Hepatocyte (in vitro differentiated cells): ENCODE data around the gene MED8. TPM values are rescaled to one million over a fixed set of nuclear protein-coding genes. Genes with fewer than 3 reads are reported as not detected.

Experiments
- DNase-seq: peaks from one replicate; pipeline ENCODE4 v3.0.0-alpha.2; 2016; ENCODE audit warnings: low spot score
- H2AFZ ChIP-seq: fragments of 200-600 bp; sonication (generic); 2 replicates; pipeline ENCODE4 v1.6.0; 2016; ENCODE audit warnings: antibody characterized with exemption, mild to moderate bottlenecking
- H3K27ac ChIP-seq: fragments of 200-600 bp; sonication (generic); 2 replicates; pipeline ENCODE4 v1.5.1; 2016; ENCODE audit warnings: mild to moderate bottlenecking
- H3K27me3 ChIP-seq: fragments of 200-600 bp; sonication (generic); 2 replicates; pipeline ENCODE4 v1.6.1; 2016
- H3K36me3 ChIP-seq: fragments of 200-600 bp; sonication (generic); replicated peaks from 2 replicates; pipeline ENCODE4 v1.5.1; 2016; ENCODE audit warnings: low read depth; ENCODE audit not compliant: insufficient read depth
- H3K4me1 ChIP-seq: fragments of 200-600 bp; sonication (generic); 2 replicates; pipeline ENCODE4 v1.5.1; 2016; ENCODE audit warnings: mild to moderate bottlenecking, moderate library complexity; ENCODE audit not compliant: insufficient read depth
- H3K4me2 ChIP-seq: fragments of 200-600 bp; sonication (generic); 2 replicates; pipeline ENCODE4 v1.6.0; 2016
- H3K4me3 ChIP-seq: fragments of 200-600 bp; sonication (generic); 2 replicates; pipeline ENCODE4 v1.5.1; 2016; ENCODE audit warnings: mild to moderate bottlenecking
- H3K79me2 ChIP-seq: fragments of 200-600 bp; sonication (generic); 2 replicates; pipeline ENCODE4 v1.6.0; 2017; ENCODE audit warnings: mild to moderate bottlenecking
- H3K9me2 ChIP-seq: fragments of 200-600 bp; sonication (generic); replicated peaks from 2 replicates; pipeline ENCODE4 v1.6.0; 2017; ENCODE audit warnings: mild to moderate bottlenecking; ENCODE audit not compliant: insufficient read depth
- H3K9me3 ChIP-seq: fragments of 200-600 bp; sonication (generic); 2 replicates; pipeline ENCODE4 v1.5.1; 2016; ENCODE audit warnings: low read depth, mild to moderate bottlenecking
- H4K20me1 ChIP-seq: fragments of 200-600 bp; sonication (generic); 2 replicates; pipeline ENCODE4 v1.6.0; 2016; ENCODE audit warnings: mild to moderate bottlenecking; ENCODE audit not compliant: insufficient read depth, poor library complexity, severe bottlenecking
- CTCF ChIP-seq: fragments of 200-600 bp; sonication (generic); IDR thresholded peaks from 2 replicates; pipeline ENCODE4 v1.5.1; 2016; ENCODE audit warnings: antibody characterized with exemption, mild to moderate bottlenecking; ENCODE audit not compliant: poor library complexity
- EZH2 ChIP-seq: fragments of 200-600 bp; sonication (generic); IDR thresholded peaks from 2 replicates; pipeline ENCODE4 v1.6.1; 2016; ENCODE audit warnings: antibody characterized with exemption, mild to moderate bottlenecking, borderline replicate concordance
- EZH2phosphoT487 ChIP-seq: fragments of 200-600 bp; sonication (generic); IDR thresholded peaks from one replicate; pipeline ENCODE4 v1.6.1; 2018; ENCODE audit warnings: antibody characterized with exemption, mild to moderate bottlenecking, low read depth, moderate library complexity; ENCODE audit not compliant: unreplicated experiment, severe bottlenecking
- WGBS: methylation state at CpG from one replicate; pipeline ENCODE4 v1.1.6; 2016; ENCODE audit warnings: low lambda C conversion rate; ENCODE audit errors: missing lambda C conversion rate; 5-methylcytosine and 5-hydroxymethylcytosine counted together
- polyA plus RNA-seq: library from polyadenylated mRNA; unstranded; fragments of >200 nt; fragmentation: Nextera tagmentation; extraction: Ambion mirVana; gene quantifications from 2 replicates; pipeline ENCODE4 v1.2.1, GENCODE V29; 2016
- total RNA-seq: library from RNA; depleted of rRNA; stranded (reverse); fragments of >200 nt; gene quantifications from 2 replicates; pipeline ENCODE4 v1.2.3, GENCODE V29; 2014

MED8 gene
- total and polyA plus RNA-seq, 2 experiments from 2014 or later = 58.6 to 68.3 TPM

DNA sequence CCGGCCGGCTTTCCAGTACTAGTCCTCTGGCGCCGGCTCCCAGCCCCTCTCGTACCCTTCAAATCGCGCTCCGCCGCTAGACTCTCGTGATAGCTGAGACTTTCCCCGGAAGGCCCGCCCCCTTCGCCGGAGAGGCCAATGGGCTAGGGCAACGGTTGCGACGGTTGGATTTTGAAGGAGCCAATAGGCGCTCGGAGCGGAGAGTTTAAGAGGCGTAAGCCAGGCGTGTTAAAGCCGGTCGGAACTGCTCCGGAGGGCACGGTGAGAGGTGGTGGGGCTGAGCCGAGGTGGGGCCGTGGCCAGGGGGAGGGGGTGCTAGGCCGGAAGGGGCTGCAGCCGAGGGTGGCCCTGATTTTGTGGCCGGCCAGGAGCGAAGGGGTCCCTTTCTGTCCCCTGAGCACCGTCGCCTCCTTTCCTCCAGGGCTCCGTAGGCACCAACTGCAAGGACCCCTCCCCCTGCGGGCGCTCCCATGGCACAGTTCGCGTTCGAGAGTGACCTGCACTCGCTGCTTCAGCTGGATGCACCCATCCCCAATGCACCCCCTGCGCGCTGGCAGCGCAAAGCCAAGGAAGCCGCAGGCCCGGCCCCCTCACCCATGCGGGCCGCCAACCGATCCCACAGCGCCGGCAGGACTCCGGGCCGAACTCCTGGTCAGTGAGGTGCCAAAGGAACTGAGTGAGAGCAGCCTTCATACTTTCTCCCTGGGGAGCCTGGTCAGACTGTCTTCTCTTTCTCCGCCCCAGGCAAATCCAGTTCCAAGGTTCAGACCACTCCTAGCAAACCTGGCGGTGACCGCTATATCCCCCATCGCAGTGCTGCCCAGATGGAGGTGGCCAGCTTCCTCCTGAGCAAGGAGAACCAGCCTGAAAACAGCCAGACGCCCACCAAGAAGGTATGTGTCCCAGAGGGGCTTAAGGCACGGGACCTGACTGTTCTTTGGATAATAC is 30.6 kb downstream of the MED8 start, which contains the start of gene CDC20:
Gene CDC20 (plus strand): TSS at position 236 of the 948 bp plus-strand sequence. CDS start 235 bp downstream, at position 471.
- peak within 1 kb of the TSS; percentile 87 for H2AFZ ChIP-seq
- DNase-seq = peak; percentile 99
- TF ChIP-seq EZH2 (no peak), EZH2phosphoT487 (no peak), CTCF (no peak)
- H3K9me3 ChIP-seq = no peaks in the 10 kb centered on the region
- H3K4me1 ChIP-seq = no peaks in the 10 kb centered on the region
- H3K79me2 ChIP-seq = peaks cover 6% of the 10 kb centered on the region
- H3K9me2 ChIP-seq = no peaks in the 10 kb centered on the region
- H3K27ac ChIP-seq = peak within 1 kb of the TSS; percentile 94
- 3% methylated on average over 47 of the region's 59 CpGs for WGBS
- H4K20me1 ChIP-seq = no peaks in the 10 kb centered on the region
- H3K36me3 ChIP-seq = no peaks in the 10 kb centered on the region
- no peaks in the 10 kb centered on the region for H3K27me3 ChIP-seq
- peak within 1 kb of the TSS; percentile 92 for H3K4me2 ChIP-seq
- peak within 1 kb of the TSS; percentile 50 for H3K4me3 ChIP-seq

DNA sequence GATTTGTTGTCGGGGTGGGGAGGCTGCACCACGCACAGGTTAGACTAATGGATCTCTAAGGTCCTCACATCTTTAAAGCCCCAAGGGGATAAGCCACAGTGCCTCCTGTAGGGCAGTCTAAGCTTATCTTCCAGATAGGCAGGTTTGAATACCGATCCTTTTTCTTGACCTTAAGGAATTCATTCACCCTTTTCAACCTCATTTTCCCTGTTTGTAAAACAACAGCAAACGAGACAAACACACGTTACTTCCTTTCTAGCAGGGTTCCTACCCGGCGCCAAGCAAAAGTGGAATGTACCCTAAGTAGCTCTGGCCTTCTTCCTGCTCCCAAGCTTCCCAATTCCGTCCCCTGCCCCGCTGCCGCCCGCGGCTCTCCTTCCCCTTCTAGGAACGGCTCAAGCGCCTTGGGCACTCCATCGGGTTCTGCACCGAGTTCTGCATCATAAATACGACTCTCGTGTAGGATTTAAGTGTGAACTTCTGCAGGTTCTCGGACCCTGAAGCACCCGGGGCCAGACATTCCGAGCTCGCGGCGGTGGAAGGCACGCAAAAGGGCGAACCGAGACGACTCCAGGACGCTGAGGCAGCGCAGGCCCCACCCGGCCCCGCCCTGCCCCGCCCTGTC is 31.4 kb downstream of the MED8 start:
- TF ChIP-seq EZH2 = no peak
- peak; percentile 51 for TF ChIP-seq CTCF
- peak; percentile 57 for DNase-seq
- peaks cover 6% of the 10 kb centered on the region for H3K79me2 ChIP-seq
- H3K9me2 ChIP-seq = no peaks in the 10 kb centered on the region
- no peaks in the 10 kb centered on the region for H3K9me3 ChIP-seq
- H2AFZ ChIP-seq = peak overlapping the region; percentile 87
- H4K20me1 ChIP-seq = no peaks in the 10 kb centered on the region
- no peaks in the 10 kb centered on the region for H3K27me3 ChIP-seq
- no peaks in the 10 kb centered on the region for H3K4me1 ChIP-seq
- H3K4me3 ChIP-seq = peak overlapping the region; percentile 50
- H3K4me2 ChIP-seq = peak overlapping the region; percentile 92
- no peaks in the 10 kb centered on the region for H3K36me3 ChIP-seq
- peak overlapping the region; percentile 94 for H3K27ac ChIP-seq
- WGBS = 3% methylated on average over 27 of the region's 33 CpGs

GRCh38 chr1:43357251-43357650 is 32.3 kb downstream of the MED8 start:
- Histone ChIP-seq H3K27me3 (no peaks in the 10 kb centered on the region), H4K20me1 (no peaks in the 10 kb centered on the region), H3K79me2 (peaks cover 6% of the 10 kb centered on the region), H3K4me3 (no peak overlapping the region), H3K9me3 (no peaks in the 10 kb centered on the region), H3K9me2 (no peaks in the 10 kb centered on the region), H3K27ac (no peak overlapping the region), H3K36me3 (no peaks in the 10 kb centered on the region), H3K4me1 (no peaks in the 10 kb centered on the region), H2AFZ (no peak overlapping the region), H3K4me2 (no peak overlapping the region)
- no peak for DNase-seq
- no peak for TF ChIP-seq EZH2
- no peak for TF ChIP-seq EZH2phosphoT487
- no peak for TF ChIP-seq CTCF
- WGBS = 75% methylated on average over 4 of the region's 4 CpGs
